HG02571 (cell line): ENCODE measurements around the gene SNCB.

Experiments
- ATAC-seq: cut with Tn5 transposase; IDR thresholded peaks from one replicate; pipeline ENCODE4 v1.9.1; 2021; ENCODE audit warnings: mild to moderate bottlenecking, moderate library complexity; ENCODE audit not compliant: unreplicated experiment

SNCB gene

GRCh38 chr5:176661676-176662075, 31.3 kb upstream of the SNCB start:
- ATAC-seq: no peak

- no peak for ATAC-seq
Observed at GRCh38 chr5:176660860-176661641, 30.7 kb upstream of the SNCB start.

- ATAC-seq: no peak
Observed at GRCh38 chr5:176660530-176660859, 30.2 kb upstream of the SNCB start.

GRCh38 chr5:176659860-176660461, 29.6 kb upstream of the SNCB start:
- ATAC-seq: no peak

- ATAC-seq: no peak
Observed at GRCh38 chr5:176659512-176659839, 29.1 kb upstream of the SNCB start.

- no peak for ATAC-seq
Observed at GRCh38 chr5:176658817-176659511, 28.6 kb upstream of the SNCB start.

GRCh38 chr5:176658007-176658599, 27.8 kb upstream of the SNCB start:
- peak; percentile 51 for ATAC-seq

- no peak for ATAC-seq
Observed at GRCh38 chr5:176656467-176656990, 26.2 kb upstream of the SNCB start.

- ATAC-seq: no peak
Observed at GRCh38 chr5:176654856-176655255, 24.5 kb upstream of the SNCB start.

GRCh38 chr5:176653401-176654385, 23.4 kb upstream of the SNCB start:
- no peak for ATAC-seq

- ATAC-seq: no peak
Observed at GRCh38 chr5:176652136-176652535, 21.8 kb upstream of the SNCB start.

GRCh38 chr5:176651472-176651980, 21.2 kb upstream of the SNCB start:
- ATAC-seq: no peak

GRCh38 chr5:176650354-176650884, 20.1 kb upstream of the SNCB start:
- no peak for ATAC-seq

- no peak for ATAC-seq
Observed at GRCh38 chr5:176648474-176649194, 18.3 kb upstream of the SNCB start.

GRCh38 chr5:176647843-176648473, 17.6 kb upstream of the SNCB start:
- ATAC-seq: no peak

- peak; percentile 95 for ATAC-seq
Observed at GRCh38 chr5:176647030-176647842, 16.9 kb upstream of the SNCB start, which contains the start of gene TSPAN17. Gene TSPAN17, plus strand, starts transcription at chr5:176647484. Its CDS starts 132 bp downstream, at chr5:176647616.

- ATAC-seq: peak; percentile 7
Observed at GRCh38 chr5:176646707-176647029, 16.3 kb upstream of the SNCB start.
